NAMALWA (cell line): ENCODE results near the gene TMPRSS13.
"Not testable (repeated sequence)": the region's sequence is repeated elsewhere in the genome, so short reads cannot be mapped to it uniquely, and the experiment has no call there.

Experiments
- DNase-seq: peaks from one replicate; pipeline ENCODE4 v3.0.0-alpha.2; 2015; ENCODE audit warnings: low spot score

The TMPRSS13 gene

DNA sequence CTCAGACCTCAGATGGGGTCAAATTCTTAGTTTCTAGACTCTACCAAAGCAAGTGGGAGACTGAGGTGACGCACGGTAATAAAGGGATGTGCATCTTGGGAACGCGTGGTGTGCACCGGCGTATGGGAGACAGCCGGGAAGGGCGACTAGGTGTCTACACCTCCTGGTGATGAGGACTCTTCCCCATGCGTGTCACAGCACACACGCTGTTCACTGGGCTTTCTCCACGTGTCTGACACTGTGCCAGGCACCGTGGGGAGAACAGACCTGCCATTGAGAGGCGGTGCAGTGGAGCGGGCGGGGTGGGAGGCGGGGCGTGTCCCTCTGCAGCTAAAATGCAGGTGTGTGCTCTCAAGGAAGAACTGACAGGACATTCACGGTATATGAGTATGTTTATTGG, 58.0 kb downstream of the TMPRSS13 start:
- no peak for DNase-seq

DNA sequence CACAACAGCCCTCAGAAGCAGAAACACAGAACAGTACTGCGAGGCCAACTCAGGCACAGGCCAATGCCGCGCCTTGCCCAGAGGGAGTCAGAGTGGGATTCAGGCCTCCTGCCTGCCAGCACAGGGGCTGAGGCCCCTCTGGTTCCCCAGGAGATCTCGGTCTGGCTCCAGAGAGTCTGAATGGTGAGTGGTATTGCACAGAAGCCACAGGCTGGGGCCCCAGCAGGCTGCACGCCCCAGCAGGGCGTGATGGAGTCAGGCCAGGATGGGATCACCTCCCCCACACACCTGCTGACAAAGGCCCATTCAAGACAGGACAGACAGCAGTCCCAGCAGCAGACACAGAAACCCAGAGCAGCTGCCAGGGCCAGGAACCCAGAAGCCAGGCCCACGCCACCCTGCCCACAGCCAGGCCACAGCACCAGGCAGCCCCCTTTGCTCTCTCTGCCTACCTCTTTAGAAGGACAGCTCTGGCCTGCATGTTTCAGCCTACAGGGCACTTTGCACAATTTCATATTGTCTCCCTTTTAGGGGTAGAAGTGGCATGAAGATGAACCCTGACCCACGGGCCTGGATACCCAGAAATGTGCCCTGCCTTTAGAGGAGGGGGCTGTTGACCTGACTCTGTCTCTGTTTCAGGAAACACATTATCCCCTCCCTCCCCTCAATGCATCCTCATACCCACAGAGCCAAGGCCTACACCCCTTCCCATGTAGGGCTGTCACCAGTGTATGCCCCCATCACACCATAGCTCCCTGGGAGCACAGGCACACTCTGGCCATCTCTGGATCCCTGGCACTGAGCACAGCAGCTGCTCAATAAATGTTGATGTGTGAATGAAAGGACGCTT, 58.9 kb downstream of the TMPRSS13 start:
- DNase-seq = no peak

DNA sequence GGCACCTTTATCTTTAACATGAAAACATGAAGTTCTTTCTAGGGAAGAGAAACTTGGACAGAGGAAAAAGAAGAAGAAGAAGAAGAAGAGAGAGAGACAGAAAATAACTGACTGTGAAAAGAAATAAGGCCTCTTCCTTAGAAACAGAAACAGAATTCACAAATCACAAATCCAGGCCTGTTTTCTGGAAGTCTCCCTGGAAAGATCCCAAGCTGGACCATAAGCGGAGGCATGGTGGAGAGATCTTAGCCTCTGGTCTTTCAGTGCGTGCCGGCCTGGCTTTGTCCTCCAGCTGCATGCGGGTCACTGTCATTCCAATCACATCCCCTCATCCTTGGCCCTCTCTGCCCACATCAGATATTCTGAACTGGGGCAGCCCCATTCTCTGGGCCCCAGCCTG, 59.6 kb downstream of the TMPRSS13 start:
- DNase-seq = no peak

GRCh38 chr11:117868815-117869561, 60.2 kb downstream of the TMPRSS13 start:
- no peak for DNase-seq

GRCh38 chr11:117868088-117868487, 61.1 kb downstream of the TMPRSS13 start:
- DNase-seq = no peak

DNA sequence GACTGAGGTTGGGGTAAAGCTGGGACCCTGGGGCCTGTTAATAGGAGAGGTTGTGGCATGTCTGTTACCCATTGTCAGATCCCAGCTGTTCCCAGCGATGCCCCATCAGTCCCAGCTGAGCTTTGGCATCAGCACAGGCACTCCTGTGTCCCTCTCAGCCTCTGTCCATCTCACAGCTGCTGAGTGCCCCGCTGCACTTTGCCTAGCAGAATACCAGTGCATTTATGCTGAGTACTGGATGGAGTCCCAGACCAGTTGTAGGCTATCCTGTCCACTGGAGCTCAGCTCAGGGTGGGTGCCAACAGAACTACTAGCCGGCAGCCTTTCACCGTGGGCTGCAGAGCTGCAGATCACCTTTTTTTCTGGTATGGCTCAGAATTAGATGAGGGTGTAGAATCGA, 62.7 kb downstream of the TMPRSS13 start:
- no peak for DNase-seq

GRCh38 chr11:117865546-117865945, 63.7 kb downstream of the TMPRSS13 start:
- not testable (repeated sequence) for DNase-seq

DNA sequence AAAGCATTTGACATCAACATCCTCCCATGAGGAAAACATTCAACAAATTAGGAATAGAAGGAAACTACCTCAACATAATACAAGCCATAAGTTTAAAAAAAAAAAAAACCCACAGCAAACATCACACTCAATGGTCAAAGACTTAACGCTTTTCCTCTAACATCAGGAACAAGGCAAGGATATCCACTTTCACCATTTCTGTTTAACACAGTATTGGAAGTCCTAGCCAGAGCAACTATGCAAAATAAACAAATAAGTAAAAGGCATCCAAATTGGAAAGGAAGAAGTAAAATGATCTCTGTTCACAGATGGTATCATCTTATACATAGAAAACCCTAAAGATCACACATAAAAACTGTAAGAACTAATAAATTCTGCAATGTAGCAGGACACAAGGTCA, 65.8 kb downstream of the TMPRSS13 start:
- DNase-seq = no peak

DNA sequence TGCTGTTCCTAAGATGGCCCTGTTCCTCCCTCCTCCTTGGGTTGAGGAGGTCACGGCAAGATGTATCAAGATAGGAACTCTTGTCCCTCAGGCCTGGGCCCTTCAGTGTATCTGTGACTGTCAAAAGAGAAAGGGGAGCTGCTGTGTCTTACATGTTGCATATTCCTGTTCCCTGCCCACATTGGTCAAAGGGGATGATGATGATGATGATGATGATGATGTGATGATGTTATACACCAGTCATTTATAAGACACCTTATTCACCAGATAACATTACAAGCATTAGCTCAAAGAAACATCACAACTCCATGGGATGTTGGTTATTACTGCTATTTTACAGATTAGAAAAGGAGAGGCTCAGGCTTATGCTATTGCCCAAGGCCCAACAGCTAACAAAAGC, 66.4 kb downstream of the TMPRSS13 start:
- no peak for DNase-seq

DNA sequence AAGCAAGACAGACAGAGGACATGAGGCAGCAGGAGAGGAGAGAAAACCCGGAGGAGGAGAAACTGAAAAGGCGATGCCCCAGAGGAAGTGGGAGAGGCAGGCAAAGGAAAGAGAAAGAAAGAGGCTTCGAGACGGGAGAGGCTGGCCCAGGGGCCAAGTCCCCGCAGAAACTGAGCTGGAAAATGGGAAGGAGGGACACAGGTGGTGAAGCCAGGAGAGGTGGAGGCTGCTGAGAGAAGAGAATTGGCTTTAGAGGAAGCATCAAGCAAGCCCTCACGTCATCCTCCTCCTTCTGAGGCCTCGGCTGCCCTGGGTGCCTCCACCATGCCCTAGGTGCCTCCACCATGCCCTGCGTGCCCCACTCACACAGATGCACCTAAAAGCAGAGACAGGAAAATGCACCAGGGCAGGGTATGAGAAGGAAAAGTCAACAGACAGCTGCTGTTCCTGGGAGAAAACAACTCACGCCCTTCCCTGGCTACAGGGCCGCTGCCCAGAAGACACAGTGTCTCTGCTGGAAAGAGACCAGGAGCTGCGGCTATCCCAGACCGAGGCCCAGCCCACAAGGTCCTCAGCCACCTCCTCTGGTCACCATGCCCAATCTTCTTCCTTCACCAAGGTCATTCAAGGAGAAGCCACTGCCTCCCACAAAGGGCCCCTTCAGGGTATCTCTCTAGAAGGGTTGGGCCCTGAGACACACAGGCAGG, 67.0 kb downstream of the TMPRSS13 start:
- DNase-seq = no peak

DNA sequence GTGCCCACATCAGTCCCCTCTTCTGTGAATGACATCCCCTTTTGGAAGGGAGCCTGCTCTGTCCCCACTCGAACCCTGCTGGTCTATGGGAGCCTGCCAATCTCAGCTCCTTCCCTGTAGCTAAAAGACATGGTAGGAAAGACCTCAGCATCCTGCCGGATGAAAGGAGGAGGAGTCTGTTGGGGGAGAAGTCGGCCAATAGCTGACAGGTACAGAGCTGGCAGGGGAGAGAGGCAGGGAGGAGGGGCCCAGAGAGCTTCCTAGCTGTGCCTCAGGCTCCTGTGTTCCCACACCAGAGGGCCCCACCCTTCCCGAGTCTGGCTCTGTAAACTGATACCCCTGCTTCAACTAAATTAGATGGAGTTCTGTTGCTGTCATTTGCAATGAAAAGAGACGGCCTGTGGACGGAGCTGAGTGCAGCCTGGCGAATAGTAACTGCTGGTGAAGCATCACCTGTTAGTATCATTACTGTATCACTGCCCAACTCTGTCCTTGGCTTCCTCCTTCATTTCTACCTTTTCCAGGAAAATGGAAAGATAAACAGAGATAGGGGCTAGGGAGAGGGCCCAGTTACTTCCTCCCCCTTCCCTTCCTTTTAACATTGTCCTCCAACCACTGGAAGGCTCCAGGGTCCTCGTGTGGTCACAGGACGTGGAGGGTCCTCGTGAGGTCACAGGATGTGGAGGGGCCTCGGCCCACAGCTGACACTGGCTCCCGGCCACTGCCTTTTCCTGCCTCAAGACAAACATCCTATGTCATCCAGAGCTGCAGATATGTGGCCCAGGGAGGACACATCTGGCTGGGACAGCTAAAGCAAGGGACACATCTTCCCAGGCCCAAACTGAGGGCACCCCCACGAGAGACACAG, 67.8 kb downstream of the TMPRSS13 start:
- DNase-seq = no peak

GRCh38 chr11:117860139-117860538, 69.1 kb downstream of the TMPRSS13 start:
- DNase-seq = no peak

DNA sequence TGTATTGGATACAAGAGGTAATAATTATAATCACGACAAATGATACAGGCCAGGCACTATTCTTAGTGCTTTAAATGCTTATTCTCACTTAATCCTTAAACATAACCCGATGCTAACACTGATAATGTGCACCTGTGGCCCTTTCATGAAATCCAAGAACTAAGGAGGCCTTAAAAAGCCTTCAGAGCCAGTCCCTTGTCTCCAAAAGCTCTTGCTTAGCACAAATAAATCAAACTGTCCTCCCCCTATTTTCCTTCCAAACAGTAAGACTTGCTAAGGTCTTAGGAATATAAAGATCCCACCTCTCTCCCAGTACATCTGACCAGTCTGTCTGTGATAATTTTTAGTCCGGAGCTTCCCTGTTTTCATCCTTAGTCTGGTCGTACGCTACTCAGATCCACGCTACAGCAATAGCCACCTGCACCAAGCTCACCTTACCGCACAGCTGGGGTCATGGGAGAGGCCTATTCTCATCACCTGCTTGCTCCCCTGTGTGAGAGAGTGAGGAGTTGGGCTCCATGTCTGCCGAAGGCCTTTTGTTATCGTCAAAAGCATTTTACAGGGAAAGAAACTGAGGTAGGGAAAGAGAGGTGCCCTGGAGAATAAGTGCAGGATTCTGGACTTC, 69.6 kb downstream of the TMPRSS13 start:
- DNase-seq = no peak

DNA sequence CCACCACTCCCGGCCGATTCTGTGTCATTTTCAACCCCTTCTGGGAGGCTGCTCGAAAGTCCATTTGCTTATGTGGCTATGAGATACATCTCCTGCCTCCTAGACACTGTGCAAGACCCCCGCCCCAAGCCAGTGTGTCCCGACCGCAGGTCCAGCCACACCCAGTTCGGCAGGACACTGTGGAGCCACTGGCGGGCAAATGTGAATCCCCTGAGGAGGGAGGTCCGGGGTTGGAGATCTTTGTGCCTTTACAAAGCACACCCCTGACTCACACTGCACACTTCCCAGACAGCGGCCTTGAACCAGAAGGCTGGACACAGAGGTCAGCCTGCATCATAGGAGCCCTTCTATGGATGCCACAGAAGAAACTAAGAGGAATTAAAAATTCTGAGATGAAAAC, 70.1 kb downstream of the TMPRSS13 start:
- no peak for DNase-seq

GRCh38 chr11:117857734-117858414, 71.3 kb downstream of the TMPRSS13 start:
- DNase-seq = no peak

DNA sequence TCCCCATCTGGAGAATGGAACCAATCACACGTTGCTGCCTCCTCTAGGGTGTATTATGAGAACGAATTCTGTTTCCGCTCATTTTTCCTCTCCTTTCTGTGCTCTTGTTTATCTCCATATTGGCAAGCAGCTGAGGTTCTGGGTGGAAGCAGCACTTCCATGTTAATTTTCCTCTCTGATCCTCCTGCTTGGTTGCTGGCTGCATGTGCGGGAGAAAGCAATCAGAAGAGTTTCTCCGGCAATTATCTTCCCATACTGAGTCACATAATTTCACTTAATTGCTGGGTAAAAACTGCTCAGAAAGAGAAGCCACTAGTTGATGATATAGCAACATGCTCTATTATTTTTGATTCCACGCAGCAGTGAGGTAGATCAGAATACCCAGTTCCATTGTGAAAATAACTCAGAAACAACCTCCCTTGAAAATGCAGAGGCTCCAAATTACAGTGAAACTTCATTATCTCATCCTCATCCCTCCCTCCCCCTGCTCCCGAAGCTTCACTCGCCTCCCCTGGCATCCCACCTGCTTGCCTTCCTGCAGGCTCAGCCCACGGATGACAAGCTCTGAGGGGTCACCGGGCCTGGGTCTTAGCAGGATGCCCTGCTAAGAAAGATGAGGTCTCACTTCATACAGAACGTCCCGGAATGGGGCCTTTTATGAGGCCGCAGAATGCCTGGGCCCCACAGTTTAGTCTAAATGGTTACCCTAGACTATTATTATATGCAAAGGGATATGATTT, 73.1 kb downstream of the TMPRSS13 start:
- no peak for DNase-seq

DNA sequence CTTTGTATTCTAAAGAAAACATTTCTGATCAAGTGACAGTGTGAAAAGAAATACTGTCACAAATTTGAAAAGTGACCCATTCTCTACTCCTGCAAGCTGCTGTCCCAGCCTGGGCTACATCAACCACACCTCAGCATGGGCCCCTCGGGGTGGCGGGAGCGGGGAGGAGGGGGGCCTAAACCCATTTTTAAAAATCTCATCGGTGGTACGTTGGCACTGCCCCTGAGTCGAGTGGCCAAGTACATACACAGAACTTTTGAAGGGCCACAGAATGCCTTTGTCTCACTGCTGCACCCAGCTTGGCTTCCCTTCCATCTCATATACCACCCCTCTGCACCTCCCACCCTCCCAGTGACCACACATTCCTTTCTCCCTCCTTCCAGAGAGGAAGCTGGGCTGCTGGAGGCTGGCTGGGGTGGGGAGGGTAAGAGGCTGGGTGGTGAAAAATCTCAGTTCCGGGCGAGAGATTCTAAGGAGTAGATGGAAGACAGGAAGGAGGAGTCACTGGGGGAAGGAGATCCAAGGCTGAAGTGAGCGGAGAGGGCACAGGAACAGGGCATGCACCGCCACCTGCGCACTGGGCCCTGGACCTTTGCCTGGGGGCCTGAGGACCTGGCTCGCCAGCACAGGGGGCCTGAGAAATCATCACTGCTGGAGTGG, 73.9 kb downstream of the TMPRSS13 start:
- DNase-seq = no peak

DNA sequence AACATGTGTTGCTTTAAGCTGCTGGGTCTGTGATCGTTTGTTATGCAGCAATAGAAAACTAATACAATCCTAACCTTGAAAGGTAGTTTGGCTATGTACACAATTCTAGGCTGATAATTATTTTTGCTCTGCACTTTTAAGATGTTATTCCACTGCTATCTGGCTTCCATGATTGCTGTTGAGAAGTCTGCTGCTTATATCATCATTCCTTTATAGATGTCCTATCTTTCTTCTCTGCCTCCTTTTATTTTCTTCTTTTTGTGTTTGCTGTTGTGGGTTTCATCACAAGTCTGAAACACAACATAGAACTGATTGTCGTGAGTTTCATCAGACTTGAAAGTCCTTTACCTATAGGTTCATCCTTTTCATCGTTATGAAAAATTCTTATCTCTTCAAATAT, 76.9 kb downstream of the TMPRSS13 start:
- no peak for DNase-seq

- DNase-seq = no peak
Observed at GRCh38 chr11:117851852-117852251, 77.3 kb downstream of the TMPRSS13 start.

- DNase-seq = no peak
Observed at GRCh38 chr11:117851106-117851505, 78.1 kb downstream of the TMPRSS13 start.
